TTC549 (cell line): ENCODE data around the gene CCND2.
A peak's percentile ranks its signal among the peaks of the same experiment; 100 is the strongest.

Experiments
- FAIRE-seq: peaks from 2 replicates; lab custom pipeline; 2012; peaks lifted over from hg19 to GRCh38; lab: Jason Lieb, UNC

Gene CCND2

GRCh38 chr12:4257442-4257841, 16.1 kb upstream of the CCND2 start:
- no peak for FAIRE-seq

- FAIRE-seq: no peak
These were observed 14.5 kb upstream of the CCND2 start for GRCh38 chr12:4259099-4259498.

GRCh38 chr12:4261655-4262054, 11.9 kb upstream of the CCND2 start:
- FAIRE-seq: no peak

- FAIRE-seq: no peak
These were observed 8.3 kb upstream of the CCND2 start for GRCh38 chr12:4265280-4265679.

GRCh38 chr12:4266990-4267389, 6.6 kb upstream of the CCND2 start:
- FAIRE-seq: no peak

GRCh38 chr12:4267704-4268328, 5.7 kb upstream of the CCND2 start:
- FAIRE-seq: no peak

- no peak for FAIRE-seq
These were observed 5.0 kb upstream of the CCND2 start for GRCh38 chr12:4268329-4269181.

- FAIRE-seq: no peak
These were observed 4.1 kb upstream of the CCND2 start for GRCh38 chr12:4269279-4269991.

GRCh38 chr12:4270016-4270830, 3.3 kb upstream of the CCND2 start:
- FAIRE-seq: no peak

- FAIRE-seq: no peak
These were observed 2.5 kb upstream of the CCND2 start for GRCh38 chr12:4270831-4271716.

- FAIRE-seq: peak; percentile 77
These were observed 1.7 kb upstream of the CCND2 start for GRCh38 chr12:4271717-4272423.

GRCh38 chr12:4272424-4273272, 914 bp upstream of the CCND2 start:
- FAIRE-seq: no peak

- no peak for FAIRE-seq
These were observed 300 bp upstream of the CCND2 start for GRCh38 chr12:4273273-4273651.

GRCh38 chr12:4274396-4275015, 944 bp downstream of the CCND2 start:
- no peak for FAIRE-seq

- no peak for FAIRE-seq
These were observed 1.7 kb downstream of the CCND2 start for GRCh38 chr12:4275016-4275869.

- FAIRE-seq: no peak
These were observed 2.3 kb downstream of the CCND2 start for GRCh38 chr12:4275870-4276301.

GRCh38 chr12:4276524-4277204, 3.1 kb downstream of the CCND2 start:
- FAIRE-seq: no peak

GRCh38 chr12:4277205-4277543, 3.6 kb downstream of the CCND2 start:
- no peak for FAIRE-seq
